HS-5 (cell line): Measurements from ENCODE around the gene DNAI2.
"Not testable (repeated sequence)": the region's sequence is repeated elsewhere in the genome, so short reads cannot be mapped to it uniquely, and the experiment has no call there.

Source experiments
- DNase-seq: peaks from one replicate; pipeline ENCODE4 v3.0.0-alpha.2; 2012; ENCODE audit warnings: low read depth

DNAI2 gene

GRCh38 chr17:74274709-74275340 lies 791 bp downstream of the DNAI2 start:
- no peak for DNase-seq

- no peak for DNase-seq
Measured at GRCh38 chr17:74276051-74276476, 2.0 kb downstream of the DNAI2 start.

- no peak for DNase-seq
Measured at GRCh38 chr17:74276541-74277009, 2.5 kb downstream of the DNAI2 start.

- DNase-seq, result no peak
Measured at GRCh38 chr17:74277935-74278334, 3.9 kb downstream of the DNAI2 start.

GRCh38 chr17:74279617-74280016 lies 5.6 kb downstream of the DNAI2 start:
- DNase-seq, result not testable (repeated sequence)

GRCh38 chr17:74280093-74280513 lies 6.1 kb downstream of the DNAI2 start:
- no peak for DNase-seq

- no peak for DNase-seq
Measured at GRCh38 chr17:74281799-74282198, 7.8 kb downstream of the DNAI2 start.

GRCh38 chr17:74282274-74282586 lies 8.2 kb downstream of the DNAI2 start:
- DNase-seq, result not testable (repeated sequence)

GRCh38 chr17:74282587-74283370 lies 8.7 kb downstream of the DNAI2 start:
- DNase-seq, result no peak

GRCh38 chr17:74283371-74283673 lies 9.3 kb downstream of the DNAI2 start:
- DNase-seq, result no peak

- DNase-seq, result no peak
Measured at GRCh38 chr17:74287031-74287602, 13.1 kb downstream of the DNAI2 start.

- DNase-seq, result no peak
Measured at GRCh38 chr17:74288785-74289184, 14.8 kb downstream of the DNAI2 start.

GRCh38 chr17:74289688-74290087 lies 15.7 kb downstream of the DNAI2 start:
- no peak for DNase-seq

GRCh38 chr17:74290340-74290739 lies 16.3 kb downstream of the DNAI2 start:
- no peak for DNase-seq

GRCh38 chr17:74292495-74292894 lies 18.5 kb downstream of the DNAI2 start:
- DNase-seq, result no peak

GRCh38 chr17:74295625-74296547 lies 21.9 kb downstream of the DNAI2 start:
- DNase-seq, result no peak

GRCh38 chr17:74296548-74296936 lies 22.5 kb downstream of the DNAI2 start:
- no peak for DNase-seq

GRCh38 chr17:74297941-74298340 lies 23.9 kb downstream of the DNAI2 start:
- peak; percentile 16 for DNase-seq

GRCh38 chr17:74298778-74299177 lies 24.7 kb downstream of the DNAI2 start:
- no peak for DNase-seq

- no peak for DNase-seq
Measured at GRCh38 chr17:74299226-74300009, 25.4 kb downstream of the DNAI2 start.

GRCh38 chr17:74303305-74303704 lies 29.3 kb downstream of the DNAI2 start:
- DNase-seq, result no peak

GRCh38 chr17:74304184-74304583 lies 30.1 kb downstream of the DNAI2 start:
- no peak for DNase-seq
